PC-3 (cell line): ENCODE measurements around the gene CBX1. TPM values are rescaled to one million over a fixed set of nuclear protein-coding genes. Genes with fewer than 3 reads are reported as not detected.
"Not testable (repeated sequence)": the region's sequence is repeated elsewhere in the genome, so short reads cannot be mapped to it uniquely, and the experiment has no call there.

Source experiments
- ATAC-seq: fragments of 200-7000 bp; cut with Tn5 transposase; 2 replicates; pipeline ENCODE4 v1.9.1; 2020; ENCODE audit warnings: mild to moderate bottlenecking, moderate library complexity
- BruUV-seq: library from RNA; stranded (reverse); fragments of 400-500 nt; replicated peaks from 2 replicates; lab custom pipeline; 2021; lab: Mats Ljungman, UMichigan
- CTCF ChIA-PET: fragments of 300-600 bp; sonication (Branson Sonifier 250); formaldehyde crosslinking; loops from one replicate; lab custom pipeline; 2022; ENCODE audit warnings: antibody characterized with exemption; lab: Charles Lee
- POLR2A ChIA-PET: fragments of 300-600 bp; sonication (Branson Sonifier 250); formaldehyde crosslinking; loops from one replicate; lab custom pipeline; 2022; ENCODE audit warnings: antibody characterized with exemption; ENCODE audit not compliant: unreplicated experiment; lab: Charles Lee
- DNase-seq: peaks from one replicate; pipeline ENCODE4 v3.0.0-alpha.2; 2015
- H2AFZ ChIP-seq: fragments of 300-600 bp; sonication (generic); 2 replicates; pipeline ENCODE4 v1.6.0; 2016; ENCODE audit warnings: antibody characterized with exemption, low read length
- H3F3A ChIP-seq: fragments of 300-600 bp; sonication (generic); one replicate; pipeline ENCODE4 v1.6.0; 2017; ENCODE audit warnings: antibody characterized with exemption, low read length, control low read depth, mild to moderate bottlenecking; ENCODE audit not compliant: unreplicated experiment
- H3K27ac ChIP-seq: fragments of 300-600 bp; sonication (generic); 2 replicates; pipeline ENCODE4 v1.5.1; 2016; ENCODE audit warnings: mild to moderate bottlenecking, low read length
- H3K27me3 ChIP-seq: fragments of 300-600 bp; sonication (generic); 2 replicates; pipeline ENCODE4 v1.6.1; 2016; ENCODE audit warnings: low read length, mixed read lengths
- H3K36me3 ChIP-seq: fragments of 300-600 bp; sonication (generic); 2 replicates; pipeline ENCODE4 v1.6.1; 2016; ENCODE audit warnings: low read depth, mixed run types, low read length, mixed read lengths
- H3K4me1 ChIP-seq: fragments of 300-600 bp; sonication (generic); 2 replicates; pipeline ENCODE4 v1.5.1; 2016; ENCODE audit warnings: low read length; ENCODE audit not compliant: insufficient read depth
- H3K4me2 ChIP-seq: fragments of 300-600 bp; sonication (generic); 2 replicates; pipeline ENCODE4 v1.6.0; 2016; ENCODE audit warnings: low read length
- H3K4me3 ChIP-seq: fragments of 300-600 bp; sonication (generic); 2 replicates; pipeline ENCODE4 v1.5.1; 2016; ENCODE audit warnings: mild to moderate bottlenecking, low read length, mixed read lengths
- H3K79me2 ChIP-seq: fragments of 300-600 bp; sonication (generic); 2 replicates; pipeline ENCODE4 v1.6.1; 2017; ENCODE audit warnings: low read length, mixed read lengths
- H3K9ac ChIP-seq: fragments of 300-600 bp; sonication (generic); 2 replicates; pipeline ENCODE4 v1.6.0; 2016; ENCODE audit warnings: mild to moderate bottlenecking, low read length
- H3K9me2 ChIP-seq: fragments of 300-600 bp; sonication (generic); replicated peaks from 2 replicates; pipeline ENCODE4 v1.6.1; 2016; ENCODE audit warnings: mixed run types, low read length, mixed read lengths
- H3K9me3 ChIP-seq: fragments of 300-600 bp; sonication (generic); 2 replicates; pipeline ENCODE4 v1.6.1; 2016; ENCODE audit warnings: low read length, mixed read lengths
- H4K20me1 ChIP-seq: fragments of 300-600 bp; sonication (generic); 2 replicates; pipeline ENCODE4 v1.6.1; 2016; ENCODE audit warnings: low read length, mixed read lengths
- CTCF ChIP-seq: fragments of 300-600 bp; sonication (generic); conservative IDR thresholded peaks from 2 replicates; pipeline ENCODE4 v1.5.1; 2017; ENCODE audit warnings: antibody characterized with exemption, low read depth, mild to moderate bottlenecking, low read length
- EZH2 ChIP-seq: fragments of 300-600 bp; sonication (generic); IDR thresholded peaks from one replicate; pipeline ENCODE4 v1.6.1; 2017; ENCODE audit warnings: antibody characterized with exemption, mild to moderate bottlenecking, low read length; ENCODE audit not compliant: unreplicated experiment
- EZH2phosphoT487 ChIP-seq: fragments of 300-600 bp; sonication (generic); IDR thresholded peaks from 2 replicates; pipeline ENCODE4 v1.6.1; 2018; ENCODE audit warnings: mild to moderate bottlenecking, antibody characterized with exemption, low read length, borderline replicate concordance
- intact Hi-C: fragments of 100-400 bp; cut with micrococcal nuclease; formaldehyde crosslinking; loops from 2 replicates; pipeline ENCODE4 v1.9.0; 2023
- total RNA-seq: library from RNA; depleted of rRNA; stranded (reverse); fragments of >200 nt; gene quantifications from 2 replicates; pipeline ENCODE4 v1.2.3, GENCODE V29; 2014

CBX1 gene
- total RNA-seq, 1 experiment from 2014 or later: 119 TPM

- TF ChIP-seq EZH2phosphoT487 (no peak), EZH2 (no peak), CTCF (no peak)
These were observed 64.0 kb downstream of the CBX1 start, which contains the start of gene COPZ2 for GRCh38 chr17:48037036-48037837. TSS of gene COPZ2 (minus strand) at chr17:48037797. CDS start at chr17:48037777, 20 bp downstream.

GRCh38 chr17:48036693-48037035 lies 64.6 kb downstream of the CBX1 start:
- POLR2A ChIA-PET: no interaction called here

More at GRCh38 chr17:48037036-48037837, 64.0 kb downstream of the CBX1 start, which contains the start of gene COPZ2:
- Histone ChIP-seq H2AFZ (peak within 1 kb of the TSS; percentile 63), H3K27ac (no peak within 1 kb of the TSS), H3K79me2 (no peaks in the 10 kb centered on the region), H3K9ac (no peak within 1 kb of the TSS), H3K9me2 (no peaks in the 10 kb centered on the region), H3F3A (no peaks in the 10 kb centered on the region), H3K4me2 (peak within 1 kb of the TSS; percentile 70), H3K4me3 (peak within 1 kb of the TSS; percentile 50; the same call in 1 of the 2 replicates), H3K4me1 (no peaks in the 10 kb centered on the region), H4K20me1 (no peaks in the 10 kb centered on the region), H3K36me3 (no peaks in the 10 kb centered on the region), H3K9me3 (no peaks in the 10 kb centered on the region), H3K27me3 (peaks cover 9% of the 10 kb centered on the region)
- ATAC-seq: peak; percentile 66
- intact Hi-C loops: no loop called here
- CTCF ChIA-PET: no interaction called here
- POLR2A ChIA-PET: no interaction called here
- BruUV-seq: no TSS peak
- DNase-seq: no peak

GRCh38 chr17:48034734-48035133 lies 66.5 kb downstream of the CBX1 start:
- H3F3A ChIP-seq, H3K9me3 ChIP-seq, H3K4me1 ChIP-seq, ATAC-seq, H3K9me2 ChIP-seq, POLR2A ChIA-PET, H4K20me1 ChIP-seq, H3K27ac ChIP-seq, H3K4me2 ChIP-seq, H3K79me2 ChIP-seq, H3K4me3 ChIP-seq, DNase-seq, H3K36me3 ChIP-seq, H3K27me3 ChIP-seq, H3K9ac ChIP-seq, BruUV-seq, intact Hi-C loops, H2AFZ ChIP-seq: not testable (repeated sequence)
- CTCF ChIA-PET: interaction anchor here (0.7 kb wide), 1 partner anchor 14 kb away, joined by 3 read pairs; no protein-coding TSS in a partner anchor

More at GRCh38 chr17:48036693-48037035, 64.6 kb downstream of the CBX1 start:
- H3K4me2 ChIP-seq: no peak overlapping the region
- H3K79me2 ChIP-seq: no peaks in the 10 kb centered on the region
- H2AFZ ChIP-seq: no peak overlapping the region
- CTCF ChIA-PET: no interaction called here
- no peak for ATAC-seq
- no peak overlapping the region for H3K4me3 ChIP-seq
- H3K27ac ChIP-seq: no peak overlapping the region
- no peak overlapping the region for H3K9ac ChIP-seq
- no TSS peak for BruUV-seq
- H3K4me1 ChIP-seq: no peaks in the 10 kb centered on the region
- DNase-seq: no peak
- H3K9me3 ChIP-seq: no peaks in the 10 kb centered on the region
- no peaks in the 10 kb centered on the region for H4K20me1 ChIP-seq
- intact Hi-C loops: no loop called here
- H3F3A ChIP-seq: no peaks in the 10 kb centered on the region
- peaks cover 9% of the 10 kb centered on the region for H3K27me3 ChIP-seq
- TF ChIP-seq EZH2phosphoT487: no peak
- TF ChIP-seq CTCF: no peak
- no peak for TF ChIP-seq EZH2
- H3K9me2 ChIP-seq: no peaks in the 10 kb centered on the region
- H3K36me3 ChIP-seq: no peaks in the 10 kb centered on the region
